ENCODE data around the gene SNCB.
A peak's percentile ranks its signal among the peaks of the same experiment; 100 is the strongest.

SNCB gene

GRCh38 chr5:176574297-176574591 is 56.1 kb downstream of the SNCB start:
- no peak for DNase-seq (ENCODE audit: low read depth)

- peak; percentile 5 for DNase-seq (ENCODE audit: low read depth)
Observed at GRCh38 chr5:176573564-176574296, 56.6 kb downstream of the SNCB start.
